ENCODE measurements around the gene PSMD14.
"Not testable (repeated sequence)": the region's sequence is repeated elsewhere in the genome, so short reads cannot be mapped to it uniquely, and the experiment has no call there.

PSMD14 gene

DNA sequence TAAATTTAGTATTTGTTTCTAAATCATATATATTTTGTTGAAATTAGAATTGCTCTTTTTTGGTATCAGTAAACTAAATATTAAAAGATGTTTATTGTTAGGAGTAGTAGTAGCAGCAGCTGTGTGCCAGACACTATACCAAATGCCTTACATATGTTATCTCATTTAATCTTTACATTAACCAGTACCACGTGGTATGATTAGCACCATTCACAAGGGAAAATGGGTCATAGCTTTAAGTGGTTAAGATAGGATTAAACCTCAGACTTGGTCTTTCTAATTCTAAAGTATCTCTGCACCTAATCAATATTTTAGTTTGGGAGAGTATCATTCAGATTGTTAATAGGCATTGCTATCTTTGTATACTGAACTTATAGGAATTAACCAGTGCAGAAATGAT lies 29.0 kb downstream of the PSMD14 start:
- DNase-seq = no peak

DNA sequence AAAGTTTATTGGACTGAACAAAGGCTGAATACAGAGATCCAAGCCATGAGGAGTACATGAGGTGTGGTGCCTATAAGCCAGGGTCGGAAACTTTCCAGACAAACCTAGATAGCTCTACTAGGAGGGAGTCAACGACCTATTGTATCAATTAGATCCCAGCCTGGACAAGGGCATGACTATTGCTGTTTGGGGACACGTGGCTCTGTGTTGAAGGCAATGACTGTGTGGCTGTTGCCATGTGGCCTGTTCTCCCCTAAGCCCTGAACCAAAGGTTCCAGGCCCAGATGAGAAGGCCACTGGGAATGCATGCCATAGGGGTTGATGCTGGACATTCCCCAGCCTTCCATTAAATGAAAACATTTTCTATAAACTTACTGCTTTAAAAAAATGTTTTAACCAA lies 31.3 kb downstream of the PSMD14 start:
- DNase-seq = not testable (repeated sequence)

DNA sequence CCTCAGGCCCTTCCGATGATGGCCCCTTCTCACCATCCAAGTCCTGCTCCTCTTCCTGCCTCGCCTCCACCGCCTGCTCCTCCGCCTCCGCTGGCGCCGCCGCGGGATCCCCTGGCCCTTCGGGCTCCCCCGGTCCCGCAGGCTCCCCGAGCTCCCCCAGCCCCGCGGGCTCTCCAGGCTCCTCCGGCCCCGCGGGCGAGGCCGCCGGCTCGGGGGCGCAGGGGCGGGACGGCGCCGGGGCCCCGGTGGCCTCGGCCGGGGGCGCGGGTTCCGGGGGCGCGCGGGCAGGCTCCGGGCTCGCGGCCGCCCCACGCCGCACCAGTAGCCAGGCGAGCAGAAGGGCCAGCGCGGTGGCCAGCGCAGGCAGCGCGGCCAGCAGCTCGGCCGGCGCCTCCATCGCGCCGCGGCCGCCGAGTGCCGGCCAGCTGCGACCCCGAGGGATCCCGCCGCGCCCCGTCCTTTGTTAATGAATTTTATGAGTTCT lies 32.7 kb downstream of the PSMD14 start:
- DNase-seq = not testable (repeated sequence)

DNA sequence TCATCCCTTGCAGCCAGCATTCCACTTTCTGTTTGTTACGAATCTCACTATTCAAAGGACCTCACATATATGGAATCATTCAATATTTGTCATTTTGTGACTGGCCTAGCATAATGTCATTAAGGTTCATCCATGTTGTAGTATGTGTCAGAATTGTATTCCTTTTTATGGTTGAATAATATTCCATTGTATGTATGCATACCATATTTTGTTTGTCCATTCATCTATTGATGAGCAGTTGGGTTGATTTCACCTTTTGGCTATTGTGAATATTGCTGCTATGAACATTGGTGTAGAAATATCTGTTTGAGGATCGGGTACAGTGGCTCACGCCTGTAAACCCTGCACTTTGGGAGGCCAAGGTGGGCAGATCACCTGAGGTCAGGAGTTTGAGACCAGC lies 35.0 kb downstream of the PSMD14 start:
- no peak for DNase-seq

DNA sequence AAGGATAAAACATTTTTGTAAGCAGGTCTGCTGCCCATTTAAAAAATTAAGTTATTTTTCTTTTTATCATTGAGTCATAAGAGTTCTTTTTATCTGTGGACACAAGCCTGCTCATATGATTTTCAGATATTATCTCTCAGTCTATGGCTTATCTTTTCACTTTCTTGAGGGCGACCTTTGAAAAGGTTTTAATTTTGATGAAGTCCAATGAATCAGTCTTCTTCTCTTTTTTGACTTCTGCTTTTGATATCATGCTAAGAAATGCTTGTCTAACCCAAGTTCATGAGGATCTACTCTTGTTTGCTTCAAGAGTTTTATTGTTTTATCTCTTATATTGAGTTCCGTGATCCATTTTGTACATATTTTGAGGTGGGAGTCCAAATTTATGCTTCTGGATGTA lies 36.5 kb downstream of the PSMD14 start:
- DNase-seq = no peak

DNA sequence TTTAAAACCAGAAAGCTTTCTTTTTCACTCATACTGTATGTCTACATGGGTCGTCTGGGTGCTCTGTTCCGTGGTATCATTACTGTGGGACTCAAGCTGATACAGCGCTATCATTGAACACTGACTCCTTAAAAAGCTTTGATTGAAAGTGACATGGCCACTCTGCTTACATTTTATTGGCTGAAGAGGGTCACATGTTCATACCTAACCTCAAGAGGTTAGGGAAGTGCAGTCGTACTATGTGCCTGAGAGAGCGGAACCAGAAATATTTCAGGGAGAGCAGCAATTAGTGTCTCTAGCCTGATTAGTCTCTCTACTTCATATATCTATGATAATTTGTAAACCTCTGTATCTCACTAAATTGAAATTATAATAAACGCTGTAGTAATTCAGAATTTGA lies 43.5 kb downstream of the PSMD14 start:
- DNase-seq = no peak

DNA sequence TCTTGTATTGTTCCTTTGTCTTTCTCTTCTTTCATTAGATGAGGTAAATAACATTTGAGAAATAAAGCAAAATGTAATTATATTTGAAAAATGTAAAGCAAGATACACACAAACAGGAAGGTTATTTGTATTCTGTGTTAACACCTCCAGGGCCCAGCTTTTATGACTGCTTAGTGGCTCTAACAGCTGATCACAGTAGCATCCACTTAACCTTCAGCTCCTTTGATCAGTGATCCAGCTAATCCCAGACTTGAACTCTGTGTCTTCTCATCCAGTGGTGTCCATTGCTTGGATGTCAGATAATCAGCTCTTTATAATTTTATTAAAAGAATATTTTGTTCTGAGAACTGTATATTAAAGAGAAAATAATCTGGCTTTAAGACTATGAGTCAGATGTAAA lies 44.5 kb downstream of the PSMD14 start:
- DNase-seq = no peak

DNA sequence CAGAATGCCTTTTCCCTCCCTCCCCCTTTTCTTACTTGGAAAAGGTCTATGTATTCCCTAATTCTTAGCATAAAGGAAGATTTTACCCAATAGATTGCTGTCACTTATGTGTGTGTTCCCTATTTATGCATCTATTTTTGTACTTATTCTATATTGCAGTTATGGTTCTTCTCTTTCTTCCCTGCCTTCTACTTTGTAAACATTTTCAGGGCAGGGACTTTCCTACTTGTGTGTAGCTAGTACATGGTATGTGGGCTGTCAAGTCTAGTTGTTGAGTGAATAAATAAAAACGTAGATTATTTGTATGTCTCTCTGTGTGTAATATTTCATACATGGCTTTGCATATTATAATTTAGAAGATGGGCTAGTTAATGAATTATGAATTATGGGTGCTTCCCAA lies 45.3 kb downstream of the PSMD14 start:
- DNase-seq = no peak

DNA sequence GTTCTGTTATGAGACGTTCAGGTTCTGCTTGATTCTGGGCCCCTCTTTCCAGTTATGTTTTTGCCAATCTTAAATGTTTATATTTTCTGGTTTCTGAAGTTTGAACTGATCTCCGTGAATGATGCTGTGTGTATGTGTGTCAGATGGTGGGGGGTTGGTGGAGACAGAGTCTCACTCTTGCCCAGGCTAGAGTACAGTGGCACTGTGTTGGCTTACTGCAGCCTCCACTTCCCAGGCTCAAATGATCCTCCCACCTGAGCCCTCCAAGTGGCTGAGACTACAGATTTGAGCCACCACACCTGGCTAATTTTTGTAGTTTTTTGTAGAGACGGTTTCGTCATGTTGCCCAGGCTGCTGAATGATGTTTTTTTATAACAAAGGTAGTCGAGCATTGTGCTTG lies 45.9 kb downstream of the PSMD14 start:
- DNase-seq = no peak

DNA sequence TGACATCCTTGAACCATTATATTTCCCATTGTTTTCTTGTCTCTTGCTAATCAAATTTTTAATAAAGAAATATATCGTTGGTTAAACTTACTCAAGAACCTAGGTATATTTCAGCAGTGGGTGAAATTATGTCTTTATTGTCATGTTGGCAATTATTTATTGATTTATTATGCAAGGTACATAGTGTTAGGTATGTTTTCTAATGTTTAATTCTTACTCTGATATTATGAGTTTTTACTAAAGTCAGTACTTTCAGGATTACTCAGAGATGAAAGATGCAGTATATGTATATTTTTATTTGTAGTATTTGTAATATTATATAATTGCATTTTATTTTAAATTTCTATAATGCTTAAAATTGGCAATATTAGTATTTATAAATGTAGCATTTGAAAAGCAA lies 46.9 kb downstream of the PSMD14 start:
- DNase-seq = no peak

DNA sequence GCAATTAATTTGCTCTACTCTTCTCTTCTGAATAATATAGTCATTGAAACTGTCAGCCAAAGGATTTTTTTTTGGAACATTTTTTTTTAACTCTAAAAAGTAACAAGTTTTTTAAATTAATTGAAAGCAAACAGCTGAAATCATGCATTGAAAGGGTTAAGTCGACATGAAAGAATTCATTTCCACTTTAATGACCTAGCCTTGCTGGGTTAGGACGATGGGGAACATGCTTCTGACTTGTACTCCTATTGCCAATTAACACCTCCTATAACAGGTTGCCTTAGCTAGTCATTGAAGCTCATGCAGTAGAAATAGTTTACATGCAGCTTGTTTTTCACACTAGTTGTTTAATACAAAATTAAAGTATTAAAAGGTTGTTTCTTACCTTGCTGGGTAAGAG lies 47.8 kb downstream of the PSMD14 start:
- no peak for DNase-seq

DNA sequence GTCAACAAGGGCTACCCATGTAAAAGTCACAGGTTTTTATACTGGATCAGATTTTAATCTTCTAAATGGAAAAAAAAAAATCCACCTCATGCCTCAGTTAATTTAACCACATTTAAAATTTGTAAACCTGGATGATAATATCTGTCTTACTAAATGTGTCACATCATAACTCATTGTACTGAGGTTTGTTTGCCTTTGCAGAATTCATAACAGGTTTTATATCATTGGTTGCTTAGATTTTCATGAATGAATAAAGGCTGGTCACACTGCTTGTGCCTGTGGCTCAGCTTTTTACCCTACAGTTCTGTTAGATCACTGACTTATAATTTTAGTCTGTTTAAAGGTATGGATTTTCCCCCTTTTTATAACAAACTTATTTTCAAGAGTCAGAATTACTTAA lies 48.9 kb downstream of the PSMD14 start:
- DNase-seq = no peak

DNA sequence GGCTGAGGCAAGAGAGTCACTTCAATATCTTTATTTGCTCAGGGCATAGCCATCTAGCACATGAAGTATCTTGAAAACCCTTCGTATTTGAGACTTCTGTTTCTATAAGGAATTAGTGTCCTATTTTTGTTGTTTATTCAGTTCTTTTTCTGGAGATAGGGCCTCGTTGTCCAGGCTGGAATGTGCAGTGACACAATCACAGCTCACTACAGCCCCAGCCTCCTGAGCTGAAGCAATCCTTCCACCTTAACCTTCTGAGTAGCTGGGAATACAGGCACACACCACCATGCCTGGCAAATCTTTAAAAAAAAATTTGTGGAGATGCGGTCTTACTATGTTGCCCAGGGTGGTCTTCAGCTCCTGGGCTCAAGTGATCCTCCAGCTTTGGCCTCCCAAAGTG lies 50.6 kb downstream of the PSMD14 start:
- no peak for DNase-seq

DNA sequence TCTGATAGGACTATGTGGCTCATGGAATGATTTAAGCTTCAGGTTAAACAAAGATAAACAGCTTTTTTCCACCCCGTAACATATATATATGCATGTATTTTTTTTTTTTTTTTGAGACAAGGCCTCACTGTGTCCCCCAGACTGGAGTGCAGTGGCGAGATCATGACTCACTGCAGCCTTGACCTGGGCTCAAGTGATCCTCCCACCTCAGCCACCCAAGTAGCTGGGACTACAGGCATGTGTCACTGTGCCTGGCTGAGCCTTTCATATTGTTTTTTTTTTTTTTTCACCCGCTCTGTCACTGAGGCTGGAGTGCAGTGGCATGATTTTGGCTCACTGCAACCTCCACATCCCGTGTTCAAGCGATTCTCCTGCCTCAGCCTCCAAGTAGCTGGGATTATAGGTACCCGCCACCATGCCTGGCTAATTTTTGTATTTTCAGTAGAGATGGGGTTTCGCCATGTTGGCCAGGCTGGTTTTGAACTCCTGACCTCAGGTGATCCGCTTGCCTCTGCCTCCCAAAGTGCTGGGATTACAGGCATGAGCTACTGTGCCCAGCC lies 52.0 kb downstream of the PSMD14 start:
- not testable (repeated sequence) for DNase-seq

DNA sequence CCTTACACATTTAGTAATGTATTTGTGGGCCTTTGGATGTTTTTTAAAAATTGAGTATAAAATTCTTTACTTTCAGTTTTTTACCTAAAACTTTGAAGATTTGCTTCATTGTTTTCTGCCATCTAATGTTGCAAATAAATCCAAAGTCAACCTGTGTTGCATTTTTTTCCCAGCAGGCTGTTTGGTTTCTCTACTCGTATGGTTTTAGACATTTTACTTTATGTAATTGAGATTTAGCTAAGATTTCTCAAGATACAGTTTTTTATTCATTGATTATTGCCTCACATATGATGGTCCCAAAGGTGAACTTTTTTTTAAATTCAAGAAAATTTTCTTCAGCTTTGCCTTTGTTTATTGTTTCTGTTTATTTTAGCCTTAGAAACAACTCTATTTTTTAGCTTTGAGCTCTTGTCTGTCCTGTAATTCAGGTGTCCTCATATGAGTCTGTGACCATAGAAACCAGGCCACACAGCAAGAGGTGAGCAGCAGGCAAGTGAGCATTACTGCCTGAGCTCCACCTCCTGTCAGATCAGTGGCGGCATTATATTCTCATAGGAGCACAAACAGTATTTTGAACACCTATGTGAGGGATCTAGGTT lies 54.4 kb downstream of the PSMD14 start:
- DNase-seq = no peak

DNA sequence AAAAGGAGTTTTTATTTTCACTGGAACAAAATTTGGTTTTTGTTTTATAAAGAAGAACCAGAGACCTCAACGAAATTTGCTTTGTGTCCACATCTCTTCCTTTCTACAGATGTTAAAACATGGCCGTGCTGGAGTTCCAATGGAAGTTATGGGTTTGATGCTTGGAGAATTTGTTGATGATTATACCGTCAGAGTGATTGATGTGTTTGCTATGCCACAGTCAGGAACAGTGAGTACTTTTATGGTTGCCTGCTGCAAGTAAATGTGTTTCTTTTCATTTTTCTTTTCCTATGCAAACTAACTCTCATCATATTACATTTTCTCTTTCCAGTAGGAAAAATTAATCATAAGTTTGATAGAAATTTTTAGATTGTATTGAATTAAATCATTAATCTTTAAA lies 59.5 kb downstream of the PSMD14 start:
- no peak for DNase-seq

DNA sequence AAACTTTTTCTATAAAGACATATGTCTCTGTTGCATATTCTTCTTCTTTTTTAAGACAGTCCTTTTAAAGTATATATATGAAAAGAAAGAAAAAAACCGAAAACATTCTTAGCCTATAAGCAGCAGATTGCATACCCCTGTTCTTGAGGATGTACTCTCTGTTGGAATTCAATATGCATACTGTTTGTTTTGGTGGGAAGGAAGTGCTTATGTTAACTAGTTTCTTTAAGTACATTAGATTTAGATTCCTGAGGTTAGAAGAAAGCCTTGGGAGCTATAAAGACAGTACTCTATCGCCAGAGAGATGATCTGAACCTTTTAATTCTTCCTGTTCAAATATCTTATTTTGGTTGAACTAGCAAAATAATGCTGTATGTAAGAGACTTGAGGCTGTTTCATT lies 61.1 kb downstream of the PSMD14 start:
- no peak for DNase-seq

DNA sequence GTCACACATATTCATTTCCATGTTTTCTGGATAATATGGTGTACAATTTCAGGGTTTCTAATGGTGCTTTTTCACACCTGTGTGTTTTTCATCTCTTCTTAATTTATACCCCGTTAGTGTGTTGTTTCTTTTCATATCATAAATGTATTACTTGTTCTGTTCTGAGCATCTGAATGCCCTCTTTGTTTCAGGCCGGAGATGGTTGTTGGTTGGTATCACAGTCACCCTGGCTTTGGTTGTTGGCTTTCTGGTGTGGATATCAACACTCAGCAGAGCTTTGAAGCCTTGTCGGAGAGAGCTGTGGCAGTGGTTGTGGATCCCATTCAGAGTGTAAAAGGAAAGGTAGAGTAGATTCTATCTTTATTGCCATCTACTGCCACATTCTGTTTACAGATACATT lies 62.8 kb downstream of the PSMD14 start:
- no peak for DNase-seq

DNA sequence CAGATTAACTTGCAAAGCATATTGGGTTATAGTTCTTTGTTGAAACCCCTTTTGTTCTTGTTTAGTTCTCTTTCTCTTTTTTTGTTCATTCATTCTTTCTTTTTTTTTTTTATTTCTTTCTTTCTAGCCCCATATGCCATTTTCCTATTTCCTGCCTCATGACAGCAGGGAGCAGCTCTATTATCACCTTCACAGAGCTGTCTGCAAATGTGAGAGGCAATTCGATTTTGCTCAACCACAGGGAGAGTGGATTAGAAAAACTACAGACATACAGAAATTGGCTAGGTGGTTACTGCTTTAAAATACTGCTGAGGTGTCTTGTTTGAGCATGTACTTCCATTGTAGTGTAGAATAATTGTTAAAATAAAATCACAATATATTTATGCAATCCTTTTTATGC lies 63.6 kb downstream of the PSMD14 start:
- DNase-seq = no peak

DNA sequence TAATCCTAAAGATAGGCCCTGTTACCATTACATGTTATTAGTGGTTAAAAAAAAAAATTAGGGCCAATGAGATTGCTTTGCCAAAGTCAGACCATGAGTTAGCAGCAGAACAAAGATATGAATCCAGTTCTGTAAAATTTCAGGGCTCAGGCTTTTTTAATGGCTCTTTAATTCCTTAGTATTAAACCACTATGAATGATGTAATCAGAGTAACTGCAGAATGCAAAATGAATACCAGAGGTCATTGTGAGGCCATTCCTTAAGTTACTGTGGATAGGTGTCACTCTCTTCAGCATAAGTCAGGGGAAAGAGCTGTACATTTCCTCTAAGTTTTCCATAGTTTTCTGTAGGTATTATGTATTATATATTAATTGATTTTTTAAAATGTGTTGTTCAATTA lies 65.7 kb downstream of the PSMD14 start:
- no peak for DNase-seq

DNA sequence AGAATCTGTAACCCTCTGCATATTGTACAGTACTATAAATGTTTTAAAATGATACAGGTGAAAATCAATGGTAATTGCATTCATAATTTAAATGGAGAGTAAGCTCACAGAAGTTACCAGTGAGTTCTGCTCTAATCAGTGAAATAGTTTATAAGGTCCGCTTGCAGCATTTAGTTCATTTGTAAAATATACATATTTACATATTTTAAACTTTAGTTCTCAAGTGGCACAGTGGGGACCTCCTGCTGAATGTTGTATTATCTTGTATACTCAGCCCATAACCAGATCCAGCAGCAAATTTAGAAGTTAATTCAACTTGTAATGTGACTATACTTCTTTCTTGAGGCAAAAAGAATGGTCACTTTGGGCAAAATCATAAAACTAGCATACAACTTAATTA lies 66.2 kb downstream of the PSMD14 start:
- no peak for DNase-seq

DNA sequence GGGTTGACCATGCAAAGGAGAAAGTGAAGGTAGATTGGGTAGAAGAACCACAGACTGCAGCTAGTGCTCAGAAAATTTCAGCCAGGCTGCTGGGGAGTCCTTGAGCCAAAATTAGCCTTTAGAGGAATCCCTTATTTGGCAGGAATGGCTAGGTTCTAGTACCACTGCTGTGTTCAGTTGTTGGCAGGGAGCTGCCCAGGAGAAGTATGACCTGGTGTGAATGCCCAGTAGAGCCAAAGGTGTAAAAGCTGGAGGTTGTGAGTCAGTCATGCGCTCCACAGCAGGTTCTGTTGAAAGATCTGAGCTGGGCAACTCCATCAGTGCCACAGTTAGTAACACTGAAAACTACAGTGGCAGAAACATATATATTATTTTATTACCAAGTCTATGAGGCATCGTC lies 71.5 kb downstream of the PSMD14 start:
- no peak for DNase-seq

DNA sequence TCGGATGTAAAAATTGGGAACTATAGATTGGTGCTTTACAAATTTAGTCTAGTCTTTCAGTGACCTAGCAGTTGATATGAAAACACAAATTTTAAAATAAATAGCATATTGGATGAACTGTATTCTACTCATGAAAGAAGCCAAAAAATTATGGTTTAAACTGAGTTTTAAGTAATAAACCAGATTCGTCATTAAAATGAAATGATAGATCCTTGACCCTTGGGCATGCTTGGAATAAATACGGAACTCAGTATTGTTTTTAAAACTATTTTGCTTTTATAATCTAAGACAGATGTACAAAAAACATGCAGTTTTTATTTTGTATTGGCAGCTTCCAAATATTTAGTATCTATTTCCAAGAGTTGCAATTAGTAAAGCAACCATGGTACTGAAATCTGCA lies 73.3 kb downstream of the PSMD14 start:
- DNase-seq = no peak

DNA sequence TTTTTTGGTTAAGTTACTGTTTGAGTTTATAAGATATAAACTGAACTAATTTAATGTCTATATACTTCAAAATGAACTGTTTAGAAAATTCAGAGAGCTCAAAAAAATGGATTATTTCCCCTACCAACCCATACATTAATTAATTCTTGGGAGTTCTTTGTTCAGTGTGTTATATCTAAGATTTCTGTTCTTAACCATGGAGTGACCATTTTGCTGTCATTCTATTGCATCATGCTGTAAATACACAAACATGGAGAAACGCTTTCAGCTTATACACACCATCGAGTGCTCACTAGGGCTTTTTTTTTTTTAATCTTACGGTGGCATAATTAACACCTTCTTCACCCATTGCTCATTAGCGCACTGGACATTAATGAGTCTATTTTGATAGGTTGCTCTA lies 74.5 kb downstream of the PSMD14 start:
- DNase-seq = no peak

DNA sequence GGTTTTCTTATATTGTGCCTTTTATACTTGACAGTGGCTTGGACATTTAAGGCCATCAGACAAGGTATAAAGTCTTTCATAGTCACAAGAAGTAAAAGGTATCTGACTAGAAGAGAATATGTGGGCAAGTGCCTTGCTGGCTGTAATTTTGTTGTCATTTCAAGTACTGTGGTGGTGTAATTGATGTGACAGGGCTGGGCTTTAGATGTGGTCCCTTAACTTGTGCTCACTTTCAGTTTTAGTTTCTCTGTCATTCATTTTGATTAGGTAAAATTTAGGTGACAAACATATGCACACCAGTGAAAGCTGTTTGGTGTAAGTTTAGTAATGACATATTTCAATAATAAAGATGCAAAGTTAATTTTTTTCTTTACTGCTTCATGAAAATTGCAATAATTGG lies 76.6 kb downstream of the PSMD14 start:
- no peak for DNase-seq
